GM21515 (cell line): ENCODE results near the gene TNNC2.
A peak's percentile ranks its signal among the peaks of the same experiment; 100 is the strongest.
"Not testable (repeated sequence)": the region's sequence is repeated elsewhere in the genome, so short reads cannot be mapped to it uniquely, and the experiment has no call there.

ENCODE experiments used
- ATAC-seq: cut with Tn5 transposase; IDR thresholded peaks from one replicate; pipeline ENCODE4 v1.9.1; 2021; ENCODE audit not compliant: unreplicated experiment

Gene TNNC2

GRCh38 chr20:45848969-45849582, 22.0 kb upstream of the TNNC2 start:
- ATAC-seq, result no peak

- ATAC-seq, result no peak
These were observed 21.3 kb upstream of the TNNC2 start for GRCh38 chr20:45848421-45848820.

- no peak for ATAC-seq
These were observed 18.3 kb upstream of the TNNC2 start for GRCh38 chr20:45845452-45845851.

- ATAC-seq, result no peak
These were observed 16.4 kb upstream of the TNNC2 start for GRCh38 chr20:45843506-45843905.

GRCh38 chr20:45842169-45842812, 15.2 kb upstream of the TNNC2 start:
- no peak for ATAC-seq

- no peak for ATAC-seq
These were observed 14.5 kb upstream of the TNNC2 start for GRCh38 chr20:45841407-45842129.

GRCh38 chr20:45840700-45841198, 13.6 kb upstream of the TNNC2 start:
- ATAC-seq, result no peak

GRCh38 chr20:45836841-45837240, 9.7 kb upstream of the TNNC2 start:
- no peak for ATAC-seq

GRCh38 chr20:45835825-45836224, 8.7 kb upstream of the TNNC2 start:
- ATAC-seq, result no peak

GRCh38 chr20:45835329-45835765, 8.2 kb upstream of the TNNC2 start:
- ATAC-seq, result no peak

- ATAC-seq, result no peak
These were observed 7.7 kb upstream of the TNNC2 start for GRCh38 chr20:45834797-45835161.

- peak; percentile 48 for ATAC-seq
These were observed 7.0 kb upstream of the TNNC2 start for GRCh38 chr20:45833883-45834796.

- ATAC-seq, result peak; percentile 39
These were observed 6.1 kb upstream of the TNNC2 start, which contains the start of gene SNX21 for GRCh38 chr20:45833030-45833882. TSS of gene SNX21 (plus strand) at chr20:45833799. CDS start at chr20:45833920, 121 bp downstream.

GRCh38 chr20:45832619-45833018, 5.5 kb upstream of the TNNC2 start:
- ATAC-seq, result no peak

- not testable (repeated sequence) for ATAC-seq
These were observed 2.6 kb upstream of the TNNC2 start for GRCh38 chr20:45829673-45830106.

- no peak for ATAC-seq
These were observed 1.5 kb upstream of the TNNC2 start for GRCh38 chr20:45828589-45828988.

- ATAC-seq, result no peak
These were observed 600 bp upstream of the TNNC2 start for GRCh38 chr20:45827712-45828111.

GRCh38 chr20:45826381-45827019, 612 bp downstream of the TNNC2 start:
- ATAC-seq, result no peak
